Loucy (cell line): ENCODE measurements around the gene ASB16.
"Not testable (repeated sequence)": the region's sequence is repeated elsewhere in the genome, so short reads cannot be mapped to it uniquely, and the experiment has no call there.

Source experiments
- H2AFZ ChIP-seq: fragments of 200-600 bp; sonication (generic); 2 replicates; pipeline ENCODE4 v1.6.0; 2016; ENCODE audit warnings: antibody characterized with exemption, mild to moderate bottlenecking, low read length, moderate library complexity
- H3F3A ChIP-seq: fragments of 200-600 bp; 2 replicates; pipeline ENCODE4 v1.6.0; 2016; ENCODE audit warnings: antibody characterized with exemption, low read depth, mild to moderate bottlenecking
- H3K27me3 ChIP-seq: fragments of 200-600 bp; sonication (generic); 2 replicates; pipeline ENCODE4 v1.6.1; 2014; ENCODE audit warnings: low read length, mild to moderate bottlenecking; ENCODE audit not compliant: insufficient read depth, poor library complexity, severe bottlenecking
- H3K36me3 ChIP-seq: fragments of 200-600 bp; sonication (generic); 2 replicates; pipeline ENCODE4 v1.6.1; 2016; ENCODE audit warnings: low read length; ENCODE audit not compliant: insufficient read depth
- H3K4me1 ChIP-seq: fragments of 200-600 bp; sonication (generic); 2 replicates; pipeline ENCODE4 v1.5.1; 2014; ENCODE audit warnings: low read length, mild to moderate bottlenecking; ENCODE audit not compliant: insufficient read depth, poor library complexity, severe bottlenecking
- H3K4me2 ChIP-seq: fragments of 200-600 bp; sonication (generic); 2 replicates; pipeline ENCODE4 v1.6.0; 2014; ENCODE audit warnings: antibody characterized with exemption, low read length, low read depth, mild to moderate bottlenecking; ENCODE audit not compliant: poor library complexity, severe bottlenecking
- H3K4me3 ChIP-seq: fragments of 200-600 bp; sonication (generic); 2 replicates; pipeline ENCODE4 v1.5.1; 2014; ENCODE audit warnings: low read length, mild to moderate bottlenecking, mixed read lengths; ENCODE audit not compliant: poor library complexity, severe bottlenecking
- H3K79me2 ChIP-seq: fragments of 200-600 bp; sonication (generic); 2 replicates; pipeline ENCODE4 v1.6.1; 2014; ENCODE audit warnings: low read length; ENCODE audit not compliant: insufficient read depth
- H3K9ac ChIP-seq: fragments of 200-600 bp; sonication (generic); 2 replicates; pipeline ENCODE4 v1.6.0; 2014; ENCODE audit warnings: mild to moderate bottlenecking, low read depth, low read length, moderate library complexity; ENCODE audit not compliant: poor library complexity, severe bottlenecking
- H3K9me2 ChIP-seq: fragments of 200-600 bp; sonication (generic); replicated peaks from 2 replicates; pipeline ENCODE4 v1.6.1; 2016; ENCODE audit warnings: low read depth, low read length, mixed read lengths
- H3K9me3 ChIP-seq: fragments of 200-600 bp; sonication (generic); 2 replicates; pipeline ENCODE4 v1.6.1; 2014; ENCODE audit warnings: mild to moderate bottlenecking, antibody characterized with exemption, low read length, low read depth; ENCODE audit not compliant: insufficient read depth
- H4K20me1 ChIP-seq: fragments of 200-600 bp; sonication (generic); 2 replicates; pipeline ENCODE4 v1.6.0; 2014; ENCODE audit warnings: antibody characterized with exemption, low read length, mild to moderate bottlenecking; ENCODE audit not compliant: insufficient read depth, poor library complexity, severe bottlenecking
- EZH2phosphoT487 ChIP-seq: fragments of 200-600 bp; IDR thresholded peaks from 2 replicates; pipeline ENCODE4 v1.6.1; 2018; ENCODE audit warnings: antibody characterized with exemption, mild to moderate bottlenecking, moderate library complexity, borderline replicate concordance
- TF ChIP-seq, protein P1 (sequence below): fragments of 200-600 bp; sonication (generic); conservative IDR thresholded peaks from 2 replicates; pipeline ENCODE4 v1.5.1; 2014; ENCODE audit warnings: mild to moderate bottlenecking, antibody characterized with exemption, low read length

Gene ASB16

DNA sequence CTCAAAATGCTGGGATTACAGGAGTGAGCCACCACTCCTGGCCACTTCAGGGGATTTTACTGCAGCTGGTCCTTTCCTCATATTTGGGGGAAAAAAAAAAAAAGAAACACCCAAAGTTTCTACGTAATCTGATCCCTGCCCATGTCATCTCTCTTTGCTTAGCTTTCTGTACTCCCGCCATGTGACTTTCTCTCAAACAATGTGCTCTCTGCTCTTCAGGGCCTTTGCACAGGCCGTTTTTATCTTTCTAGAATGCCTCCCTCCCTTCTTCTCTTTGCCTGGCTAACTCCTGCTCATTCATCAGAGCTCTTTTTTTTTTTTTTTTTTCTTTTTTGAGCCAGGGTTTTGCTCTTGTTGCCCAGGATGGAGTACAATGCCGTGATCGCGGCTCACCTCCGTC is 42.1 kb upstream of the ASB16 start:
- no peaks in the 10 kb centered on the region for H3K9me3 ChIP-seq
- H2AFZ ChIP-seq, result no peak overlapping the region
- no peaks in the 10 kb centered on the region for H4K20me1 ChIP-seq
- no peaks in the 10 kb centered on the region for H3K27me3 ChIP-seq
- no peaks in the 10 kb centered on the region for H3F3A ChIP-seq
- H3K4me1 ChIP-seq, result peaks cover 5% of the 10 kb centered on the region
- no peak overlapping the region for H3K4me2 ChIP-seq
- H3K9ac ChIP-seq, result no peak overlapping the region
- no peak overlapping the region for H3K4me3 ChIP-seq
- no peak for TF ChIP-seq EZH2phosphoT487
- TF ChIP-seq, protein P1, sequence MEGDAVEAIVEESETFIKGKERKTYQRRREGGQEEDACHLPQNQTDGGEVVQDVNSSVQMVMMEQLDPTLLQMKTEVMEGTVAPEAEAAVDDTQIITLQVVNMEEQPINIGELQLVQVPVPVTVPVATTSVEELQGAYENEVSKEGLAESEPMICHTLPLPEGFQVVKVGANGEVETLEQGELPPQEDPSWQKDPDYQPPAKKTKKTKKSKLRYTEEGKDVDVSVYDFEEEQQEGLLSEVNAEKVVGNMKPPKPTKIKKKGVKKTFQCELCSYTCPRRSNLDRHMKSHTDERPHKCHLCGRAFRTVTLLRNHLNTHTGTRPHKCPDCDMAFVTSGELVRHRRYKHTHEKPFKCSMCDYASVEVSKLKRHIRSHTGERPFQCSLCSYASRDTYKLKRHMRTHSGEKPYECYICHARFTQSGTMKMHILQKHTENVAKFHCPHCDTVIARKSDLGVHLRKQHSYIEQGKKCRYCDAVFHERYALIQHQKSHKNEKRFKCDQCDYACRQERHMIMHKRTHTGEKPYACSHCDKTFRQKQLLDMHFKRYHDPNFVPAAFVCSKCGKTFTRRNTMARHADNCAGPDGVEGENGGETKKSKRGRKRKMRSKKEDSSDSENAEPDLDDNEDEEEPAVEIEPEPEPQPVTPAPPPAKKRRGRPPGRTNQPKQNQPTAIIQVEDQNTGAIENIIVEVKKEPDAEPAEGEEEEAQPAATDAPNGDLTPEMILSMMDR, result no peak
- H3K36me3 ChIP-seq, result no peaks in the 10 kb centered on the region
- H3K79me2 ChIP-seq, result 0 out of 2 replicates have a peak, but pooled peaks cover under 1% of the 10 kb centered on the region
- no peaks in the 10 kb centered on the region for H3K9me2 ChIP-seq

DNA sequence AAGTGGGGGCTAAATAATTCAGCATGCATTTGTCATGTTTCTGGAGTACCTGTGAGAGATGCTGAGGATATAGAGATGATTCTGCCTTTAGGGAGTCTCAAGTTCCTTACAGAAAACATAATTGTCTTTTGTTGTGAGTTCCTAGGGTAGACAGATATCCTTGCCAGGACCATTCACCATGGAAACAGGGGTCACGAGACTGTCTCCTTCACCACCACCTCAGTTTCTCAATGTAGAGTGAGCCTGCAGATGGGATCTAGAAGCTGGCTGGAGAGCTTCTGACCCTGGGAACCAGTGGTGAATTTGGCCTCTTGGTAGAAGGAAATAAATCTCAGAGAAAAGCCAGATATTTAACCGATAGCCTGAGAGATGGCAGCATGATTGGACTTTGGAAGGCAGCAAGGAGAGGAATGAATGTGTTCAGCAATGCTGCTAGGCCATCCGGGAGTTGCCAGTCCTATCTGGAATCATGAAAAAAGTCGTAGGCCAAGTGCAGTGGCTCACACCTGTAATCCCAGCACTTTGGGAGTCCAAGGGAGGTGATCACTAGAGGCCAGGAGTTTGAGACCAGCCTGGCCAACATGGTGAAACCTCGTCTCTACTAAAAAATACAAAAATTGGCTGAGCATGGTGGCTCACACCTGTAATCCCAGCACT is 39.7 kb upstream of the ASB16 start:
- no peaks in the 10 kb centered on the region for H3F3A ChIP-seq
- H3K9me2 ChIP-seq, result no peaks in the 10 kb centered on the region
- no peaks in the 10 kb centered on the region for H3K27me3 ChIP-seq
- H4K20me1 ChIP-seq, result no peaks in the 10 kb centered on the region
- H3K4me3 ChIP-seq, result no peak overlapping the region
- H3K36me3 ChIP-seq, result no peaks in the 10 kb centered on the region
- TF ChIP-seq EZH2phosphoT487, result no peak
- TF ChIP-seq, protein P1, result no peak
- no peak overlapping the region for H2AFZ ChIP-seq
- no peaks in the 10 kb centered on the region for H3K4me1 ChIP-seq
- H3K9ac ChIP-seq, result no peak overlapping the region
- no peak overlapping the region for H3K4me2 ChIP-seq
- H3K79me2 ChIP-seq, result no peaks in the 10 kb centered on the region
- no peaks in the 10 kb centered on the region for H3K9me3 ChIP-seq

DNA sequence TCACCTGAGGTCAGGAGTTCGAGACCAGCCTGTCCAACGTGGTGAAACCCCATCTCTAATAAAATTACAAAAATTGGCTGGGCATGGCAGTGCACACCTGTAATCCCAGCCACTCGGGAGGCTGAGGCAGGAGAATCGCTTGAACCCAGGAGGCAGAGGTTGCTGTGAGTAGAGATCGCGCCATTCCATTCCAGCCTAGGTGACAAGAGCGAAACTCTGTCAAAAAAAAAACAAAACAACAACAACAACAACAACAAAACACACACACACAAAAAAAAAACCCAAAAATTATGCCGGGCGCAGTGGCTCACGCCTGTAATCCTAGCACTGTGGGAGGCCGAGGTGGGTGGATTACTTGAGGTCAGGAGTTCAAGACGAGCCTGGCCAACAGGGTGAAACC is 39.1 kb upstream of the ASB16 start:
- H4K20me1 ChIP-seq, H3K4me1 ChIP-seq, H3K9ac ChIP-seq, H3F3A ChIP-seq, H3K9me2 ChIP-seq, H3K4me3 ChIP-seq, H2AFZ ChIP-seq, H3K27me3 ChIP-seq, H3K36me3 ChIP-seq, H3K9me3 ChIP-seq, H3K4me2 ChIP-seq, H3K79me2 ChIP-seq: not testable (repeated sequence)

DNA sequence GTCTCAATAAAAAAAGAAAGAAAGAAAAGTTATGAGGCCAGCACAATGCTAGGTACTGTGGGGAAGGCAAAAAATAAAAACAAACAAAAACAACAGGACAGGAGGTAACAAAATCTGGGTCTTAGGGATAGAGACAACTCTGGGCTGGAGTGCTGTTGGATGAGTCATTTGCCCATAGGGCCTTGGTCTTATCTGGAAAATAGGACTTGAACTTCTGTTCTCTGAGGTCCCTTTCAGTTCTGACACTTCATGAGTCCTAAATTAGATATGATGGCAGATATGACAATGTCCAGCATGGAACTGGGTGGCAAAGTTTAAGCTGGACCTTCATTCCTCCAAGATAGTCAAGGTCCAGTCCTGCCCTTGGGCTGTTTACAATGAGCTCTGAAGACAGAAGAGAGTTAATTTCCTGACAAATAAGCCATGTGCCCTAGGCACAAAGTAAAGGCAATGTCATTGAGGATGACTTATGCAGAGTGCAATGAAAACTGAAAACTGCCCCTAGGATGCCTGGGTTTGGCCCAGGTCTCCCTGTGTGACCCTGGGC is 38.2 kb upstream of the ASB16 start:
- no peak overlapping the region for H3K4me2 ChIP-seq

More for the DNA sequence above, 38.2 kb upstream of the ASB16 start:
- no peaks in the 10 kb centered on the region for H3K27me3 ChIP-seq
- H3K4me3 ChIP-seq, result no peak overlapping the region
- H4K20me1 ChIP-seq, result no peaks in the 10 kb centered on the region
- H3K9me3 ChIP-seq, result no peaks in the 10 kb centered on the region
- no peaks in the 10 kb centered on the region for H3K79me2 ChIP-seq
- H3K9ac ChIP-seq, result no peak overlapping the region
- no peaks in the 10 kb centered on the region for H3K4me1 ChIP-seq
- no peaks in the 10 kb centered on the region for H3K9me2 ChIP-seq
- no peak for TF ChIP-seq EZH2phosphoT487
- TF ChIP-seq, protein P1, result no peak
- no peak overlapping the region for H2AFZ ChIP-seq
- H3F3A ChIP-seq, result no peaks in the 10 kb centered on the region
- no peaks in the 10 kb centered on the region for H3K36me3 ChIP-seq
